Measurements from ENCODE around the gene MCC.

DNA sequence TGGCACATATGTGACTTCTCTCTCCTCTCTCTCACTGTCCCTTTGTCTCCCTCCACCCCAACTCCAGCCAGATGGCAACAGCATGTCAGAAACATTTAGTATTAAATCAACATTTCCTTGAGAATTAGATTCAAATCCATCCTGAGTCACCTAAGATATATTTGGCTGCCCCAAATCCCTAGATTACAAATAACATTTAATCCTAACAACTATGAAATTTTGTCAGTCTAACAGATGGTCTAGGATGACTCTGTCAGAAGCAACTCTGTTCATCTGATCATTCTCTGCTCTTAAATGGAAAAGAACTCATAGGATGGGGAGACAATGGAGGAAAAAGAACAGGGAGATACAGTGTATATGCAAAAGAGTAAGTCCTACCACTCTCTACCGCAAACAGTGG, 254.6 kb downstream of the MCC start:
- TF ChIP-seq TAF1 (conservative IDR thresholded peaks at IDR 0.05) (no peak), SP1 (IDR thresholded peaks at IDR 0.05) (no peak), YY1 (IDR thresholded peaks at IDR 0.05) (no peak), EGR1 (IDR thresholded peaks at IDR 0.05; ENCODE audit: low read depth in 2 of 2) (no peak), NR2F2 (IDR thresholded peaks at IDR 0.05) (no peak)
- TF ChIP-seq, protein P1, sequence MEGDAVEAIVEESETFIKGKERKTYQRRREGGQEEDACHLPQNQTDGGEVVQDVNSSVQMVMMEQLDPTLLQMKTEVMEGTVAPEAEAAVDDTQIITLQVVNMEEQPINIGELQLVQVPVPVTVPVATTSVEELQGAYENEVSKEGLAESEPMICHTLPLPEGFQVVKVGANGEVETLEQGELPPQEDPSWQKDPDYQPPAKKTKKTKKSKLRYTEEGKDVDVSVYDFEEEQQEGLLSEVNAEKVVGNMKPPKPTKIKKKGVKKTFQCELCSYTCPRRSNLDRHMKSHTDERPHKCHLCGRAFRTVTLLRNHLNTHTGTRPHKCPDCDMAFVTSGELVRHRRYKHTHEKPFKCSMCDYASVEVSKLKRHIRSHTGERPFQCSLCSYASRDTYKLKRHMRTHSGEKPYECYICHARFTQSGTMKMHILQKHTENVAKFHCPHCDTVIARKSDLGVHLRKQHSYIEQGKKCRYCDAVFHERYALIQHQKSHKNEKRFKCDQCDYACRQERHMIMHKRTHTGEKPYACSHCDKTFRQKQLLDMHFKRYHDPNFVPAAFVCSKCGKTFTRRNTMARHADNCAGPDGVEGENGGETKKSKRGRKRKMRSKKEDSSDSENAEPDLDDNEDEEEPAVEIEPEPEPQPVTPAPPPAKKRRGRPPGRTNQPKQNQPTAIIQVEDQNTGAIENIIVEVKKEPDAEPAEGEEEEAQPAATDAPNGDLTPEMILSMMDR (IDR thresholded peaks at IDR 0.05; ENCODE audit: low read depth, low read length, missing input control), result no peak
- TF ChIP-seq, protein P2, sequence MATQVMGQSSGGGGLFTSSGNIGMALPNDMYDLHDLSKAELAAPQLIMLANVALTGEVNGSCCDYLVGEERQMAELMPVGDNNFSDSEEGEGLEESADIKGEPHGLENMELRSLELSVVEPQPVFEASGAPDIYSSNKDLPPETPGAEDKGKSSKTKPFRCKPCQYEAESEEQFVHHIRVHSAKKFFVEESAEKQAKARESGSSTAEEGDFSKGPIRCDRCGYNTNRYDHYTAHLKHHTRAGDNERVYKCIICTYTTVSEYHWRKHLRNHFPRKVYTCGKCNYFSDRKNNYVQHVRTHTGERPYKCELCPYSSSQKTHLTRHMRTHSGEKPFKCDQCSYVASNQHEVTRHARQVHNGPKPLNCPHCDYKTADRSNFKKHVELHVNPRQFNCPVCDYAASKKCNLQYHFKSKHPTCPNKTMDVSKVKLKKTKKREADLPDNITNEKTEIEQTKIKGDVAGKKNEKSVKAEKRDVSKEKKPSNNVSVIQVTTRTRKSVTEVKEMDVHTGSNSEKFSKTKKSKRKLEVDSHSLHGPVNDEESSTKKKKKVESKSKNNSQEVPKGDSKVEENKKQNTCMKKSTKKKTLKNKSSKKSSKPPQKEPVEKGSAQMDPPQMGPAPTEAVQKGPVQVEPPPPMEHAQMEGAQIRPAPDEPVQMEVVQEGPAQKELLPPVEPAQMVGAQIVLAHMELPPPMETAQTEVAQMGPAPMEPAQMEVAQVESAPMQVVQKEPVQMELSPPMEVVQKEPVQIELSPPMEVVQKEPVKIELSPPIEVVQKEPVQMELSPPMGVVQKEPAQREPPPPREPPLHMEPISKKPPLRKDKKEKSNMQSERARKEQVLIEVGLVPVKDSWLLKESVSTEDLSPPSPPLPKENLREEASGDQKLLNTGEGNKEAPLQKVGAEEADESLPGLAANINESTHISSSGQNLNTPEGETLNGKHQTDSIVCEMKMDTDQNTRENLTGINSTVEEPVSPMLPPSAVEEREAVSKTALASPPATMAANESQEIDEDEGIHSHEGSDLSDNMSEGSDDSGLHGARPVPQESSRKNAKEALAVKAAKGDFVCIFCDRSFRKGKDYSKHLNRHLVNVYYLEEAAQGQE (IDR thresholded peaks at IDR 0.05), result no peak
- TF ChIP-seq, protein P3, sequence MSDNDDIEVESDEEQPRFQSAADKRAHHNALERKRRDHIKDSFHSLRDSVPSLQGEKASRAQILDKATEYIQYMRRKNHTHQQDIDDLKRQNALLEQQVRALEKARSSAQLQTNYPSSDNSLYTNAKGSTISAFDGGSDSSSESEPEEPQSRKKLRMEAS (IDR thresholded peaks at IDR 0.05), result no peak
- TF ChIP-seq, protein P4, sequence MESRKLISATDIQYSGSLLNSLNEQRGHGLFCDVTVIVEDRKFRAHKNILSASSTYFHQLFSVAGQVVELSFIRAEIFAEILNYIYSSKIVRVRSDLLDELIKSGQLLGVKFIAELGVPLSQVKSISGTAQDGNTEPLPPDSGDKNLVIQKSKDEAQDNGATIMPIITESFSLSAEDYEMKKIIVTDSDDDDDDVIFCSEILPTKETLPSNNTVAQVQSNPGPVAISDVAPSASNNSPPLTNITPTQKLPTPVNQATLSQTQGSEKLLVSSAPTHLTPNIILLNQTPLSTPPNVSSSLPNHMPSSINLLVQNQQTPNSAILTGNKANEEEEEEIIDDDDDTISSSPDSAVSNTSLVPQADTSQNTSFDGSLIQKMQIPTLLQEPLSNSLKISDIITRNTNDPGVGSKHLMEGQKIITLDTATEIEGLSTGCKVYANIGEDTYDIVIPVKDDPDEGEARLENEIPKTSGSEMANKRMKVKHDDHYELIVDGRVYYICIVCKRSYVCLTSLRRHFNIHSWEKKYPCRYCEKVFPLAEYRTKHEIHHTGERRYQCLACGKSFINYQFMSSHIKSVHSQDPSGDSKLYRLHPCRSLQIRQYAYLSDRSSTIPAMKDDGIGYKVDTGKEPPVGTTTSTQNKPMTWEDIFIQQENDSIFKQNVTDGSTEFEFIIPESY (IDR thresholded peaks at IDR 0.05), result no peak

Data from liver (tissue), 3 donors.